WTC11 (cell line): ENCODE data around the gene INPP4A. TPM values are rescaled to one million over a fixed set of nuclear protein-coding genes. Genes with fewer than 3 reads are reported as not detected.

Source experiments
- ATAC-seq: fragments of 200-7000 bp; cut with Tn5 transposase; 2 replicates; pipeline ENCODE4 v1.10.0; 2021; ENCODE audit warnings: mild to moderate bottlenecking, moderate library complexity
- CTCF ChIA-PET: fragments of 300-600 bp; sonication (Branson Sonifier 250); formaldehyde crosslinking; loops from one replicate; lab custom pipeline; 2021; ENCODE audit warnings: antibody characterized with exemption; lab: Charles Lee
- POLR2A ChIA-PET: fragments of 350-600 bp; sonication (Branson Sonifier 250); formaldehyde crosslinking; loops from one replicate; lab custom pipeline; 2021; ENCODE audit warnings: antibody characterized with exemption; lab: Charles Lee
- DNase-seq: peaks from one replicate; pipeline ENCODE4 v3.0.0; 2021; ENCODE audit warnings: low spot score
- H3K27ac Mint-ChIP-seq: 2 replicates; pipeline ENCODE4 v1.8.0; 2021; ENCODE audit warnings: mixed read lengths
- H3K27me3 Mint-ChIP-seq: 2 replicates; pipeline ENCODE4 v1.8.0; 2021; ENCODE audit warnings: low read depth, mild to moderate bottlenecking, moderate library complexity, mixed read lengths
- H3K36me3 Mint-ChIP-seq: 2 replicates; pipeline ENCODE4 v1.8.0; 2021; ENCODE audit warnings: mixed read lengths
- H3K4me1 Mint-ChIP-seq: 2 replicates; pipeline ENCODE4 v1.8.0; 2022; ENCODE audit warnings: mixed read lengths
- H3K4me3 Mint-ChIP-seq: 2 replicates; pipeline ENCODE4 v1.8.0; 2021; ENCODE audit warnings: mild to moderate bottlenecking, moderate library complexity, mixed read lengths
- H3K9me3 Mint-ChIP-seq: 2 replicates; pipeline ENCODE4 v1.8.0; 2021; ENCODE audit warnings: mixed read lengths
- ATF6 ChIP-seq: sonication (generic); formaldehyde crosslinking; IDR thresholded peaks from 2 replicates; pipeline ENCODE4 v1.8.1; 2023; ENCODE audit warnings: mild to moderate bottlenecking, missing genetic modification reagents
- CDX4 ChIP-seq: fragments of 250-450 bp; sonication (Bioruptor Pico); IDR thresholded peaks from 2 replicates; pipeline ENCODE4 v1.9.0; 2021; ENCODE audit warnings: moderate library complexity, mild to moderate bottlenecking, inconsistent platforms, borderline replicate concordance
- E2F5 ChIP-seq: sonication (generic); formaldehyde crosslinking; IDR thresholded peaks from 2 replicates; pipeline ENCODE4 v1.8.1; 2022; ENCODE audit warnings: mild to moderate bottlenecking, moderate library complexity, missing genetic modification reagents
- ELF4 ChIP-seq: sonication (generic); formaldehyde crosslinking; IDR thresholded peaks from 2 replicates; pipeline ENCODE4 v1.8.1; 2022; ENCODE audit warnings: low read depth, mild to moderate bottlenecking, moderate library complexity, missing genetic modification reagents
- IRF2 ChIP-seq: sonication (generic); formaldehyde crosslinking; IDR thresholded peaks from 2 replicates; pipeline ENCODE4 v1.8.0; 2022; ENCODE audit warnings: low read depth, missing genetic modification reagents, borderline replicate concordance
- JAZF1 ChIP-seq: fragments of 250-450 bp; sonication (Bioruptor Pico); IDR thresholded peaks from 2 replicates; pipeline ENCODE4 v1.9.0; 2021; ENCODE audit warnings: moderate library complexity, mild to moderate bottlenecking, inconsistent platforms
- KAT7 ChIP-seq: sonication (generic); formaldehyde crosslinking; IDR thresholded peaks from 2 replicates; pipeline ENCODE4 v1.8.1; 2023; ENCODE audit warnings: missing genetic modification reagents, mild to moderate bottlenecking, borderline replicate concordance
- PRDM15 ChIP-seq: sonication (generic); formaldehyde crosslinking; IDR thresholded peaks from 2 replicates; pipeline ENCODE4 v1.8.0; 2022; ENCODE audit warnings: missing genetic modification reagents
- ZBTB43 ChIP-seq: sonication (generic); formaldehyde crosslinking; IDR thresholded peaks from 2 replicates; pipeline ENCODE4 v1.8.1; 2023; ENCODE audit warnings: mild to moderate bottlenecking, missing genetic modification reagents
- ZNF138 ChIP-seq: sonication (generic); formaldehyde crosslinking; conservative IDR thresholded peaks from 2 replicates; pipeline ENCODE4 v1.8.1; 2022; ENCODE audit warnings: mild to moderate bottlenecking, moderate library complexity, missing genetic modification reagents
- ZNF263 ChIP-seq: sonication (generic); formaldehyde crosslinking; IDR thresholded peaks from 2 replicates; pipeline ENCODE4 v1.8.1; 2022; ENCODE audit warnings: low read depth, mild to moderate bottlenecking, moderate library complexity, missing genetic modification reagents
- ZNF425 ChIP-seq: fragments of 250-450 bp; sonication (Bioruptor Pico); conservative IDR thresholded peaks from 2 replicates; pipeline ENCODE4 v1.9.0; 2021; ENCODE audit warnings: mild to moderate bottlenecking
- ZSCAN18 ChIP-seq: fragments of 250-450 bp; sonication (Bioruptor Pico); IDR thresholded peaks from 2 replicates; pipeline ENCODE4 v2.1.2; 2022; ENCODE audit warnings: mild to moderate bottlenecking, moderate library complexity
- total RNA-seq: library from RNA; stranded (reverse); gene quantifications from 3 replicates; pipeline ENCODE4 v1.2.3, GENCODE V29; 2021

INPP4A gene
- total RNA-seq, 1 experiment from 2014 or later = 38.3 TPM

- ChIA-PET POLR2A (no interaction called here), CTCF (interaction anchor here (1.1 kb wide), 1 partner anchor 14 kb away, joined by 4 read pairs; no protein-coding TSS in a partner anchor)
- H3K27ac Mint-ChIP-seq = peak overlapping the region; percentile 30; the same call in 1 of the 2 replicates
- H3K4me1 Mint-ChIP-seq = peaks cover 16% of the 10 kb centered on the region
- no peak for ATAC-seq
- no peak for TF ChIP-seq PRDM15 (CRISPR knock-in tag)
- TF ChIP-seq KAT7 (CRISPR knock-in tag) = no peak
- TF ChIP-seq JAZF1 (CRISPR knock-in tag) = no peak
- no peak for TF ChIP-seq E2F5 (CRISPR knock-in tag)
- TF ChIP-seq ZBTB43 = no peak
- no peak for TF ChIP-seq ZNF263 (CRISPR knock-in tag)
- no peak for TF ChIP-seq ELF4 (CRISPR knock-in tag)
- TF ChIP-seq ZNF138 (CRISPR knock-in tag) = no peak
- peaks cover 20% of the 10 kb centered on the region for H3K36me3 Mint-ChIP-seq
- H3K9me3 Mint-ChIP-seq = peaks cover 17% of the 10 kb centered on the region
- DNase-seq = no peak
- no peak overlapping the region for H3K4me3 Mint-ChIP-seq
- H3K27me3 Mint-ChIP-seq = no peaks in the 10 kb centered on the region
Observed at GRCh38 chr2:98501876-98502275, 57.2 kb downstream of the INPP4A start.

- Mint-ChIP-seq H3K4me3 (no peak overlapping the region), H3K4me1 (peaks cover 22% of the 10 kb centered on the region), H3K36me3 (peaks cover 11% of the 10 kb centered on the region), H3K27ac (no peak overlapping the region), H3K9me3 (peaks cover 8% of the 10 kb centered on the region), H3K27me3 (no peaks in the 10 kb centered on the region)
- ChIA-PET POLR2A (no interaction called here), CTCF (interaction anchor here (0.9 kb wide), 2 partner anchors 15 to 66 kb away, joined by 3 to 7 read pairs; no protein-coding TSS in a partner anchor)
- no peak for TF ChIP-seq E2F5 (CRISPR knock-in tag)
- TF ChIP-seq JAZF1 (CRISPR knock-in tag) = no peak
- no peak for TF ChIP-seq IRF2 (CRISPR knock-in tag)
- TF ChIP-seq CDX4 (CRISPR knock-in tag) = no peak
- ATAC-seq (no peak), DNase-seq (no peak)
Observed at GRCh38 chr2:98502556-98503335, 58.1 kb downstream of the INPP4A start.

GRCh38 chr2:98503481-98504105 is 58.9 kb downstream of the INPP4A start:
- ChIA-PET POLR2A (no interaction called here), CTCF (interaction anchor here (0.9 kb wide), 1 partner anchor 16 kb away, joined by 7 read pairs; no protein-coding TSS in a partner anchor)
- H3K9me3 Mint-ChIP-seq = no peaks in the 10 kb centered on the region
- H3K4me3 Mint-ChIP-seq = no peak overlapping the region
- H3K27ac Mint-ChIP-seq = no peak overlapping the region
- ATAC-seq (no peak), DNase-seq (no peak)
- H3K4me1 Mint-ChIP-seq = peaks cover 24% of the 10 kb centered on the region
- H3K27me3 Mint-ChIP-seq = no peaks in the 10 kb centered on the region
- peaks cover 3% of the 10 kb centered on the region; the same call in 1 of the 2 replicates for H3K36me3 Mint-ChIP-seq
- TF ChIP-seq ATF6 (CRISPR knock-in tag) = no peak
- no peak for TF ChIP-seq ZNF425 (CRISPR knock-in tag)
- TF ChIP-seq ZSCAN18 = no peak
